K562 (cell line): Measurements from ENCODE around the gene TBC1D7. TPM values are rescaled to one million over a fixed set of nuclear protein-coding genes. Genes with fewer than 3 reads are reported as not detected.

ENCODE experiments used
- ATAC-seq: fragments of 200-7000 bp; cut with Tn5 transposase; 3 replicates; pipeline ENCODE4 v1.9.1; 2020; ENCODE audit warnings: moderate library complexity
- BruUV-seq: library from RNA; stranded (reverse); fragments of 400-500 nt; replicated peaks from 2 replicates; lab custom pipeline; 2021; lab: Mats Ljungman, UMichigan
- CTCF ChIA-PET: fragments of 300-600 bp; formaldehyde crosslinking; extraction: SDS; loops from one replicate; lab custom pipeline; 2021; ENCODE audit warnings: low intra/inter-chr PET ratio; lab: Yijun Ruan, JAX
- POLR2A ChIA-PET: fragments of 300-600, 350-650 bp; sonication (Branson Sonifier 250); formaldehyde crosslinking; extraction: SDS; loops from one replicate; lab custom pipeline; 2021; ENCODE audit warnings: antibody characterized with exemption, inconsistent platforms; lab: Yijun Ruan, JAX
- DNase-seq, 4 experiments: peaks; one replicate each; pipeline versions ENCODE4 v3.0.0 to v3.0.0-alpha.2; 2011 to 2018; ENCODE audit warnings: low spot score in 3 of 4, mixed read lengths in 3 of 4; ENCODE audit errors: extremely low read depth in 1 of 4
- FAIRE-seq: peaks from 2 replicates; lab custom pipeline; 2011; peaks lifted over from hg19 to GRCh38; lab: Jason Lieb, UNC
- H2AFZ ChIP-seq: 2 replicates; pipeline ENCODE4 v1.6.0; 2011; ENCODE audit warnings: low read depth, low read length, control low read depth, inconsistent platforms
- H3K27ac ChIP-seq: fragments of 200-600 bp; 3 replicates; pipeline ENCODE4 v1.8.0; 2011; ENCODE audit warnings: low read depth, mild to moderate bottlenecking, control low read depth, inconsistent platforms, low read length, moderate library complexity, mixed read lengths; ENCODE audit errors: extremely low read depth
- H3K27me3 ChIP-seq, 2 experiments: fragments of 300-600 bp in 1 of 2; 2 replicates in 1 of 2; 3 replicates in 1 of 2; pipeline versions ENCODE4 v1.6.0 to v1.8.0; 2011; ENCODE audit warnings: inconsistent platforms in 2 of 2, low read length in 2 of 2, mild to moderate bottlenecking in 1 of 2, mixed read lengths in 1 of 2, moderate library complexity in 1 of 2; ENCODE audit not compliant: control insufficient read depth in 2 of 2, insufficient read depth in 2 of 2
- H3K36me3 ChIP-seq: fragments of 300-600 bp; 3 replicates; pipeline ENCODE4 v1.8.0; 2011; ENCODE audit warnings: mild to moderate bottlenecking, low read length, inconsistent platforms; ENCODE audit not compliant: control insufficient read depth, insufficient read depth
- H3K4me1 ChIP-seq, 2 experiments: fragments of 200-600 bp in 1 of 2; replicated peaks in 1 of 2; 2 replicates in 1 of 2; 3 replicates in 1 of 2; pipeline versions ENCODE4 v1.5.1 to v1.8.0; 2011; ENCODE audit warnings: inconsistent platforms in 2 of 2, low read length in 2 of 2, mild to moderate bottlenecking in 1 of 2, mixed read lengths in 1 of 2, moderate library complexity in 1 of 2; ENCODE audit not compliant: control insufficient read depth in 2 of 2, insufficient read depth in 2 of 2
- H3K4me2 ChIP-seq: 2 replicates; pipeline ENCODE4 v1.6.1; 2011; ENCODE audit warnings: low read length, control low read depth, inconsistent platforms, mixed read lengths; ENCODE audit not compliant: insufficient read depth
- H3K4me3 ChIP-seq: fragments of 200-600 bp; sonication (generic), shearing (Covaris generic); 2 replicates; pipeline ENCODE4 v1.5.1; 2016; ENCODE audit warnings: control low read depth, inconsistent platforms
- H3K79me2 ChIP-seq: fragments of 200-600 bp; 3 replicates; pipeline ENCODE4 v1.8.0; 2011; ENCODE audit warnings: low read length, inconsistent platforms; ENCODE audit not compliant: control insufficient read depth, insufficient read depth
- H3K9ac ChIP-seq, 2 experiments: 2 replicates each; pipeline versions ENCODE4 v1.6.0 to v1.6.1; 2011; ENCODE audit warnings: low read depth in 2 of 2, low read length in 2 of 2, control low read depth in 1 of 2, inconsistent platforms in 1 of 2, mild to moderate bottlenecking in 1 of 2, mixed read lengths in 1 of 2; ENCODE audit not compliant: insufficient read depth in 1 of 2
- H3K9me1 ChIP-seq: one replicate; pipeline ENCODE4 v1.6.0; 2011; ENCODE audit warnings: inconsistent platforms, mild to moderate bottlenecking, low read length, moderate library complexity; ENCODE audit not compliant: control insufficient read depth, insufficient read depth
- H3K9me3 ChIP-seq: replicated peaks from 2 replicates; pipeline ENCODE4 v1.5.1; 2011; ENCODE audit warnings: low read depth, low read length, inconsistent platforms; ENCODE audit not compliant: control insufficient read depth, insufficient read depth
- H4K20me1 ChIP-seq: replicated peaks from 2 replicates; pipeline ENCODE4 v1.6.1; 2011; ENCODE audit warnings: low read length, inconsistent platforms, mixed read lengths; ENCODE audit not compliant: control insufficient read depth, insufficient read depth
- CBX3 ChIP-seq, 2 experiments: IDR thresholded peaks; 1 replicate in 1 of 2; 2 replicates in 1 of 2; pipeline ENCODE4 v1.6.1; 2012; ENCODE audit warnings: inconsistent platforms in 2 of 2, low read length in 2 of 2, borderline replicate concordance in 1 of 2, control low read depth in 1 of 2
- EHMT2 ChIP-seq: fragments of 450-650 bp; IDR thresholded peaks from 2 replicates; pipeline ENCODE4 v1.6.1; 2018; ENCODE audit warnings: antibody characterized with exemption
- MEF2A ChIP-seq: IDR thresholded peaks from 2 replicates; pipeline ENCODE4 v1.6.1; 2011; ENCODE audit warnings: low read depth, mild to moderate bottlenecking, low read length, moderate library complexity; ENCODE audit not compliant: control insufficient read depth
- MEF2D ChIP-seq: conservative IDR thresholded peaks from 2 replicates; pipeline ENCODE4 v1.6.1; 2016; ENCODE audit warnings: low read depth, missing genetic modification characterization, missing compliant biosample characterization
- NELFE ChIP-seq: IDR thresholded peaks from 2 replicates; pipeline ENCODE4 v1.6.1; 2011; ENCODE audit warnings: mild to moderate bottlenecking; ENCODE audit not compliant: insufficient read depth, insufficient read length
- NR2C2 ChIP-seq, 2 experiments: fragments of 200-800 bp in 1 of 2; sonication (Bioruptor generic) in 1 of 2; sonication (generic) in 1 of 2; formaldehyde crosslinking in 1 of 2; IDR thresholded peaks; 2 replicates each; pipeline versions ENCODE4 v1.6.1 to v1.8.0; 2016 to 2022; ENCODE audit warnings: mild to moderate bottlenecking in 1 of 2, missing compliant biosample characterization in 1 of 2, missing genetic modification characterization in 1 of 2, missing genetic modification reagents in 1 of 2
- SRSF7 ChIP-seq: fragments of 200-400 bp; formaldehyde crosslinking; optimal IDR thresholded peaks from 2 replicates; pipeline ENCODE3; 2017; ENCODE audit warnings: mild to moderate bottlenecking, low read depth, low read length
- TCF7 ChIP-seq: sonication (generic); IDR thresholded peaks from 2 replicates; pipeline ENCODE4 v1.6.1; 2016; ENCODE audit warnings: antibody characterized with exemption, borderline replicate concordance
- TGIF2 ChIP-seq: sonication (generic); formaldehyde crosslinking; IDR thresholded peaks from 2 replicates; pipeline ENCODE4 v1.8.1; 2022; ENCODE audit warnings: mild to moderate bottlenecking, missing genetic modification reagents, moderate library complexity
- ZBTB33 ChIP-seq: sonication (generic); formaldehyde crosslinking; IDR thresholded peaks from 2 replicates; pipeline ENCODE4 v1.8.1; 2023; ENCODE audit warnings: mild to moderate bottlenecking, missing genetic modification reagents
- ZNF583 ChIP-seq: fragments of 250-450 bp; sonication (Bioruptor Pico); IDR thresholded peaks from 2 replicates; pipeline ENCODE4 v1.4.0; 2020
- ZNF764 ChIP-seq: fragments of 250-450 bp; sonication (Bioruptor Pico); IDR thresholded peaks from 2 replicates; pipeline ENCODE4 v1.4.0; 2020; ENCODE audit warnings: low read depth, mild to moderate bottlenecking, moderate library complexity
- WGBS: fragments of 100-300 bp; shearing (Covaris generic); methylation state at CpG from one replicate; pipeline ENCODE4 v1.1.6; 2016; ENCODE audit warnings: low coverage, mixed read lengths; ENCODE audit not compliant: insufficient coverage; ENCODE audit errors: missing lambda C conversion rate; 5-methylcytosine and 5-hydroxymethylcytosine counted together
- in situ Hi-C: fragments of 300-500 bp; cut with MboI; formaldehyde crosslinking; loops from 4 replicates; pipeline ENCODE4 v1.15.0; 2018; ENCODE audit warnings: inconsistent platforms, mixed read lengths
- intact Hi-C: fragments of 100-400 bp; cut with micrococcal nuclease; formaldehyde crosslinking; loops from 2 replicates; pipeline ENCODE4 v1.14.2; 2022
- polyA plus RNA-seq, 8 experiments: library from polyadenylated mRNA; depleted of rRNA in 4 of 8; stranded (reverse) in 5 of 8; unstranded in 3 of 8; fragments of >200 nt; fragmentation: Nextera tagmentation in 2 of 8; fragmentation: Illumina TruSeq in 1 of 8; extraction: Ambion mirVana in 2 of 8; extraction: Trizol in 1 of 8; gene quantifications; 2 replicates each; pipeline versions ENCODE4 v1.2.1 to v1.2.3, GENCODE V29; 2011 to 2014; ENCODE audit warnings: inconsistent platforms in 1 of 8, missing spikeins in 1 of 8
- total RNA-seq, 7 experiments: library from RNA; depleted of rRNA in 6 of 7; stranded (reverse); fragments of >200 nt in 6 of 7; fragmentation: Illumina TruSeq in 2 of 7; extraction: Trizol in 2 of 7; gene quantifications; 2 replicates each; pipeline versions ENCODE4 v1.2.1 to v1.2.3, GENCODE V29; 2011 to 2021; ENCODE audit warnings: low replicate concordance in 1 of 7
- TF ChIP-seq, protein P1 (sequence below): fragments of 450-650 bp; IDR thresholded peaks from 2 replicates; pipeline ENCODE4 v1.6.1; 2016; ENCODE audit warnings: low read depth, mild to moderate bottlenecking, moderate library complexity

TBC1D7 gene
- total and polyA plus RNA-seq, 9 of the 15 experiments (the other 6 are each of a cell fraction or from before 2014, with no cell fraction given): 49.4 to 107 (median 61.1) TPM

GRCh38 chr6:13332349-13332706 lies 4.0 kb upstream of the TBC1D7 start:
- Histone ChIP-seq H3K9me1 (no peaks in the 10 kb centered on the region), H2AFZ (no peak overlapping the region), H3K9me3 (no peaks in the 10 kb centered on the region)
- in situ Hi-C loops: loop anchor here (5.0 kb wide), 2 partner anchors 135 to 420 kb away; no protein-coding TSS in a partner anchor
- intact Hi-C loops: loop anchor here (10.0 kb wide), 2 partner anchors 242 to 432 kb away; partner anchors contain the start of gene SIRT5
- POLR2A ChIA-PET: interaction anchor here (0.6 kb wide), 1 partner anchor 420 kb away, joined by 4 read pairs; no protein-coding TSS in a partner anchor
- no peak for ATAC-seq
- 66% methylated on average over 2 of the region's 2 CpGs for WGBS
- TF ChIP-seq NR2C2 (CRISPR knock-in tag; IDR thresholded peaks at IDR 0.05) (no peak), NR2C2 (tag; IDR thresholded peaks at IDR 0.05) (no peak), CBX3 (IDR thresholded peaks at IDR 0.05; ENCODE audit: borderline replicate concordance in 1 of 2, low read length in 2 of 2) (no peak), TCF7 (no peak), ZNF583 (no peak), EHMT2 (no peak), TGIF2 (no peak), ZNF764 (no peak), ZBTB33 (no peak), NELFE (no peak), MEF2D (tag) (no peak), MEF2A (no peak), SRSF7 (no peak)
- TF ChIP-seq, protein P1, sequence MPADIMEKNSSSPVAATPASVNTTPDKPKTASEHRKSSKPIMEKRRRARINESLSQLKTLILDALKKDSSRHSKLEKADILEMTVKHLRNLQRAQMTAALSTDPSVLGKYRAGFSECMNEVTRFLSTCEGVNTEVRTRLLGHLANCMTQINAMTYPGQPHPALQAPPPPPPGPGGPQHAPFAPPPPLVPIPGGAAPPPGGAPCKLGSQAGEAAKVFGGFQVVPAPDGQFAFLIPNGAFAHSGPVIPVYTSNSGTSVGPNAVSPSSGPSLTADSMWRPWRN: no peak
- TF ChIP-seq, all 486 proteins: peak for 0
- FAIRE-seq: no peak
- Histone ChIP-seq H3K4me1 (peaks cover 20 to 21% of the 10 kb centered on the region in 2 experiments), H3K27ac (no peak overlapping the region), H3K9ac (no peak overlapping the region), H4K20me1 (no peaks in the 10 kb centered on the region), H3K4me2 (no peak overlapping the region), H3K79me2 (peaks cover 14% of the 10 kb centered on the region), H3K27me3 (no peaks in the 10 kb centered on the region; a peak in 1 of 5 replicates), H3K36me3 (no peaks in the 10 kb centered on the region), H3K4me3 (no peak overlapping the region)
- no TSS peak for BruUV-seq
- CTCF ChIA-PET: interaction anchor here (0.7 to 3.0 kb wide), 7 partner anchors 24 to 421 kb away, joined by 3 to 21 read pairs (median 4); no protein-coding TSS in a partner anchor
- DNase-seq: no peak
